Peyer's patch (tissue), 4 donors: ENCODE results near the gene KRTAP4-1. TPM values are rescaled to one million over a fixed set of nuclear protein-coding genes. Genes with fewer than 3 reads are reported as not detected.

ENCODE experiments used
- DNase-seq, 3 donors: peaks; one replicate each; pipeline ENCODE4 v3.0.0-alpha.2; 2017 to 2019
- H3K27ac ChIP-seq, 4 donors: fragments of 200-600 bp; sonication (generic); one replicate each; pipeline ENCODE4 v1.5.1; 2016 to 2019
- H3K27me3 ChIP-seq, 2 donors: fragments of 200-600 bp; sonication (generic); one replicate each; pipeline ENCODE4 v1.5.1; 2019
- H3K36me3 ChIP-seq, 3 donors: fragments of 200-600 bp; sonication (generic); one replicate each; pipeline ENCODE4 v1.5.1; 2016 to 2019
- H3K4me1 ChIP-seq, 4 donors: fragments of 200-600 bp; sonication (generic); one replicate each; pipeline ENCODE4 v1.5.1; 2016 to 2019
- H3K4me3 ChIP-seq, 4 donors: fragments of 200-600 bp; sonication (generic); 1 replicate in 3 of 4; 2 replicates in 1 of 4; pipeline ENCODE4 v1.5.1; 2016 to 2019; ENCODE audit warnings: mild to moderate bottlenecking in 1 of 4
- H3K9me3 ChIP-seq, 4 donors: fragments of 200-600 bp; sonication (generic); one replicate each; pipeline ENCODE4 v1.5.1; 2016 to 2019; ENCODE audit warnings: mild to moderate bottlenecking in 1 of 4
- CTCF ChIP-seq, 6 experiments: fragments of 450-650 bp in 4 of 6; fragments of 200-600 bp in 2 of 6; sonication (generic) in 1 of 6; IDR thresholded peaks; one replicate each; pipeline ENCODE4 v1.5.1; 2017 to 2019; ENCODE audit warnings: antibody characterized with exemption in 6 of 6, mild to moderate bottlenecking in 3 of 6, moderate library complexity in 1 of 6
- POLR2A ChIP-seq, 2 donors: fragments of 450-650 bp; IDR thresholded peaks; one replicate each; pipeline ENCODE4 v1.5.1; 2017; ENCODE audit warnings: antibody characterized with exemption in 2 of 2, mild to moderate bottlenecking in 2 of 2, moderate library complexity in 2 of 2
- total RNA-seq, 4 donors: library from RNA; depleted of rRNA; stranded (reverse); fragments of >200 nt; gene quantifications; one replicate each; pipeline ENCODE4 v1.1.0, GENCODE V29; 2016

The KRTAP4-1 gene
- total RNA-seq, 4 donors from 2014 or later, result not detected

DNA sequence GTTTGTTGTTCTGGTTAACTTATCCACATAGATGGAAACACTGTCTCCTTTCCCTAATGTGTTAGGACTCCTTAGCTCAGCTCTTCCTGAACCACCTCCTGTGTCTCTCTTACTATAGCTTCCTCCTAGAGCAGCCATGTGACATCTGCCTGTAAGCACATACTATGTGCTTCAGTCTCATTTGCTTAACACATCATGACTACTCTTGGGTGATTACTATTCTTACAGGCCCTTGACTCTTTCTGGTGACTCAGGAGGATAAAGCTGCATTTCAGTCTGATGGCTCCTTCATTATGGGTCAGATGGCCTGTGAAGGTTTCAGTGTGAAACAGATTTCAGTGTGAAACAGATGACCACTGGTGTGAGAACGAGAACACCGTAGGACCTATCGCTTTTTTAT, 6.4 kb downstream of the KRTAP4-1 start:
- Histone ChIP-seq H3K27ac (no peak overlapping the region), H3K36me3 (no peaks in the 10 kb centered on the region), H3K4me1 (peaks cover 0 to 6% (median 0%) of the 10 kb centered on the region in 4 donors), H3K27me3 (no peaks in the 10 kb centered on the region), H3K4me3 (no peak overlapping the region), H3K9me3 (no peaks in the 10 kb centered on the region)
- DNase-seq, result no peak
- TF ChIP-seq POLR2A (IDR thresholded peaks at IDR 0.05), result no peak
- no peak for TF ChIP-seq CTCF (IDR thresholded peaks at IDR 0.05)

- H3K27me3 ChIP-seq, result no peaks in the 10 kb centered on the region
- TF ChIP-seq CTCF (IDR thresholded peaks at IDR 0.05) (no peak), POLR2A (IDR thresholded peaks at IDR 0.05) (no peak)
- H3K27ac ChIP-seq, result no peak within 1 kb of the TSS
- peaks cover 0 to 2% (median 0%) of the 10 kb centered on the region in 4 donors for H3K4me1 ChIP-seq
- H3K4me3 ChIP-seq, result no peak within 1 kb of the TSS
- no peaks in the 10 kb centered on the region for H3K36me3 ChIP-seq
- no peak for DNase-seq
- H3K9me3 ChIP-seq, result no peaks in the 10 kb centered on the region
Observed at GRCh38 chr17:41177727-41178271, 6.9 kb downstream of the KRTAP4-1 start, which contains the start of gene KRTAP4-2. KRTAP4-2 (minus strand) TSS chr17:41178221; CDS start chr17:41178164, 57 bp downstream.

- Histone ChIP-seq H3K9me3 (no peaks in the 10 kb centered on the region), H3K27me3 (no peaks in the 10 kb centered on the region)
Observed at GRCh38 chr17:41176744-41177387, 7.8 kb downstream of the KRTAP4-1 start.

GRCh38 chr17:41171886-41172285, 12.8 kb downstream of the KRTAP4-1 start:
- Histone ChIP-seq H3K27ac (no peak overlapping the region), H3K27me3 (no peaks in the 10 kb centered on the region), H3K36me3 (no peaks in the 10 kb centered on the region), H3K9me3 (no peaks in the 10 kb centered on the region), H3K4me1 (no peaks in the 10 kb centered on the region), H3K4me3 (no peak overlapping the region)
- no peak for DNase-seq
- no peak for TF ChIP-seq CTCF (IDR thresholded peaks at IDR 0.05)
- TF ChIP-seq POLR2A (IDR thresholded peaks at IDR 0.05), result no peak

More at GRCh38 chr17:41176744-41177387, 7.8 kb downstream of the KRTAP4-1 start:
- H3K4me1 ChIP-seq, result no peaks in the 10 kb centered on the region
- no peak for DNase-seq
- H3K27ac ChIP-seq, result no peak overlapping the region
- TF ChIP-seq CTCF (IDR thresholded peaks at IDR 0.05), result no peak
- TF ChIP-seq POLR2A (IDR thresholded peaks at IDR 0.05), result no peak
- no peaks in the 10 kb centered on the region for H3K36me3 ChIP-seq
- no peak overlapping the region for H3K4me3 ChIP-seq

GRCh38 chr17:41168121-41168520, 16.6 kb downstream of the KRTAP4-1 start, which contains the start of gene KRTAP4-3:
KRTAP4-3 (minus strand) TSS chr17:41168221; CDS start chr17:41168172, 49 bp downstream.
- no peaks in the 10 kb centered on the region for H3K9me3 ChIP-seq
- no peak within 1 kb of the TSS for H3K4me3 ChIP-seq
- no peaks in the 10 kb centered on the region for H3K36me3 ChIP-seq
- no peak for DNase-seq
- H3K27me3 ChIP-seq, result no peaks in the 10 kb centered on the region
- TF ChIP-seq POLR2A (IDR thresholded peaks at IDR 0.05) (no peak), CTCF (IDR thresholded peaks at IDR 0.05) (no peak)
- no peak within 1 kb of the TSS for H3K27ac ChIP-seq
- H3K4me1 ChIP-seq, result no peaks in the 10 kb centered on the region
